Right lobe of liver (tissue), 6 donors: Measurements from ENCODE around the gene TRIM52. TPM values are rescaled to one million over a fixed set of nuclear protein-coding genes. Genes with fewer than 3 reads are reported as not detected.

Experiments
- ATAC-seq, 4 donors: fragments of 200-7000 bp; cut with Tn5 transposase; one replicate each; pipeline ENCODE4 v1.9.1; 2020; ENCODE audit warnings: mild to moderate bottlenecking in 4 of 4, moderate library complexity in 4 of 4
- DNase-seq, 3 donors: peaks; one replicate each; pipeline ENCODE4 v3.0.0-alpha.2; 2020
- H3K27ac ChIP-seq, 3 donors: fragments of 200-600 bp; one replicate each; pipeline ENCODE4 v1.8.0; 2022
- H3K27me3 ChIP-seq, 2 donors: fragments of 200-600 bp; one replicate each; pipeline ENCODE4 v1.8.0; 2022
- H3K36me3 ChIP-seq, 4 donors: fragments of 200-600 bp; sonication (generic) in 1 of 4; one replicate each; pipeline versions ENCODE4 v1.5.1 to v1.8.0; 2017 to 2022; ENCODE audit warnings: control low read depth in 1 of 4
- H3K4me1 ChIP-seq, 4 donors: fragments of 200-600 bp; sonication (generic) in 1 of 4; one replicate each; pipeline versions ENCODE4 v1.5.1 to v1.8.0; 2017 to 2022; ENCODE audit warnings: control low read depth in 1 of 4
- H3K4me3 ChIP-seq, 3 donors: fragments of 200-600 bp; one replicate each; pipeline ENCODE4 v1.8.0; 2022
- H3K9me3 ChIP-seq, 4 donors: fragments of 200-600 bp; sonication (generic) in 1 of 4; one replicate each; pipeline versions ENCODE4 v1.5.1 to v1.8.0; 2017 to 2022; ENCODE audit warnings: control low read depth in 1 of 4
- POLR2A ChIP-seq: fragments of 450-650 bp; IDR thresholded peaks from one replicate; pipeline ENCODE4 v1.6.1; 2017; ENCODE audit warnings: antibody characterized with exemption, mild to moderate bottlenecking
- WGBS: methylation state at CpG from one replicate; pipeline ENCODE4 v1.1.6; 2018; ENCODE audit warnings: low coverage, low lambda C conversion rate; ENCODE audit not compliant: insufficient coverage; ENCODE audit errors: missing lambda C conversion rate; 5-methylcytosine and 5-hydroxymethylcytosine counted together
- intact Hi-C, 2 donors: fragments of 100-400 bp; cut with DNase I; formaldehyde crosslinking; loops; one replicate each; pipeline versions ENCODE4 v1.11.2 to v1.14.1; 2022
- total RNA-seq, 6 experiments: library from RNA; depleted of rRNA in 2 of 6; stranded (reverse); fragments of >200 nt in 2 of 6; fragmentation: NEBNext Ultra II Directional in 3 of 6; extraction: Animal tissue kit (Norgen Biotek cat#: 25700) in 3 of 6; gene quantifications; one replicate each; pipeline versions ENCODE4 v1.1.0 to v1.2.4, GENCODE V29; 2016 to 2023
- TF ChIP-seq, protein P1 (sequence below), 4 donors: fragments of 200-600 bp in 3 of 4; fragments of 450-650 bp in 1 of 4; IDR thresholded peaks; one replicate each; pipeline versions ENCODE4 v1.5.1 to v1.8.0; 2016 to 2022; ENCODE audit warnings: antibody characterized with exemption in 4 of 4, mild to moderate bottlenecking in 2 of 4
- donor health status: DM: no; HTN: yes; CAD: no.
- donor health status: DM: no; HTN: no; CAD: no.
- donor health status: DM: no; HTN: no; CAD: no.
- donor health status: DM: no; HTN: yes; CAD: no.
- donor health status: DM: no; HTN: yes; CAD: no.

Gene TRIM52
- total RNA-seq, 6 experiments from 2014 or later: 2.8 to 6.5 (median 4.6) TPM

DNA sequence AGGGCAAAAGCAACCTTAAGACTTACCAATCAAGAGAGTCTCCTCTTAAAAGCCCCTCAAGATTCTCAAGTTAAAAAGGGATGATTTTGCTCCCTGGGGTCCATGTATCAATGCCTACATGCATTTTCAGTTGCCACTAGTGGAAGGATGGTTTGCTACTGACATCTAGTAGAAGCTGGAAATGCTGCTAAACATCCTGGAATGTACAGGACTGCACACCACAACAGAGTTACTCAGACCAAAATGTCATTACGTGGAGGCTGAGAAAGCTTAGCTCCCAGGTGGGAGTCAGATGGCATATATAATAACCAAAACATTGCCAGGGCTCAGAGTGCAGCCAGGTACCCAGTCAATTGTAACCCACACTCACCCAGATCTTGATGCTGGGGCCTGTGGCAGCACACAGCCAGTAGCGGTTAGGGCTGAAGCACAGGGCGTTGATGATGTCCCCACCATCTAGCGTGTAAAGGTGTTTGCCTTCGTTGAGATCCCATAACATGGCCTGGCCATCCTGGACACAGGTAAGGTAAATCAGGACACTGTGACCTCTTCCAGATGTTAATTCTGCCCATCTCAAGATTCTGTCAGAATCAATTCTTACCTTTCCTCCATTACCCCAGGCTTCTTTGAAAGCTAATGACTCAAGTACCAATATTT lies 23.1 kb downstream of the TRIM52 start:
- Histone ChIP-seq H3K27ac (no peak overlapping the region), H3K4me3 (no peak overlapping the region), H3K9me3 (no peaks in the 10 kb centered on the region), H3K4me1 (peaks cover 0 to 15% (median 5%) of the 10 kb centered on the region in 4 donors), H3K27me3 (no peaks in the 10 kb centered on the region), H3K36me3 (peaks cover 41 to 81% (median 56%) of the 10 kb centered on the region in 4 donors)
- 100% methylated on average over 2 of the region's 5 CpGs for WGBS
- TF ChIP-seq, protein P1, sequence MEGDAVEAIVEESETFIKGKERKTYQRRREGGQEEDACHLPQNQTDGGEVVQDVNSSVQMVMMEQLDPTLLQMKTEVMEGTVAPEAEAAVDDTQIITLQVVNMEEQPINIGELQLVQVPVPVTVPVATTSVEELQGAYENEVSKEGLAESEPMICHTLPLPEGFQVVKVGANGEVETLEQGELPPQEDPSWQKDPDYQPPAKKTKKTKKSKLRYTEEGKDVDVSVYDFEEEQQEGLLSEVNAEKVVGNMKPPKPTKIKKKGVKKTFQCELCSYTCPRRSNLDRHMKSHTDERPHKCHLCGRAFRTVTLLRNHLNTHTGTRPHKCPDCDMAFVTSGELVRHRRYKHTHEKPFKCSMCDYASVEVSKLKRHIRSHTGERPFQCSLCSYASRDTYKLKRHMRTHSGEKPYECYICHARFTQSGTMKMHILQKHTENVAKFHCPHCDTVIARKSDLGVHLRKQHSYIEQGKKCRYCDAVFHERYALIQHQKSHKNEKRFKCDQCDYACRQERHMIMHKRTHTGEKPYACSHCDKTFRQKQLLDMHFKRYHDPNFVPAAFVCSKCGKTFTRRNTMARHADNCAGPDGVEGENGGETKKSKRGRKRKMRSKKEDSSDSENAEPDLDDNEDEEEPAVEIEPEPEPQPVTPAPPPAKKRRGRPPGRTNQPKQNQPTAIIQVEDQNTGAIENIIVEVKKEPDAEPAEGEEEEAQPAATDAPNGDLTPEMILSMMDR (IDR thresholded peaks at IDR 0.05): no peak
- no peak for TF ChIP-seq POLR2A
- no peak for ATAC-seq
- intact Hi-C loops: no loop called here
- DNase-seq: no peak

DNA sequence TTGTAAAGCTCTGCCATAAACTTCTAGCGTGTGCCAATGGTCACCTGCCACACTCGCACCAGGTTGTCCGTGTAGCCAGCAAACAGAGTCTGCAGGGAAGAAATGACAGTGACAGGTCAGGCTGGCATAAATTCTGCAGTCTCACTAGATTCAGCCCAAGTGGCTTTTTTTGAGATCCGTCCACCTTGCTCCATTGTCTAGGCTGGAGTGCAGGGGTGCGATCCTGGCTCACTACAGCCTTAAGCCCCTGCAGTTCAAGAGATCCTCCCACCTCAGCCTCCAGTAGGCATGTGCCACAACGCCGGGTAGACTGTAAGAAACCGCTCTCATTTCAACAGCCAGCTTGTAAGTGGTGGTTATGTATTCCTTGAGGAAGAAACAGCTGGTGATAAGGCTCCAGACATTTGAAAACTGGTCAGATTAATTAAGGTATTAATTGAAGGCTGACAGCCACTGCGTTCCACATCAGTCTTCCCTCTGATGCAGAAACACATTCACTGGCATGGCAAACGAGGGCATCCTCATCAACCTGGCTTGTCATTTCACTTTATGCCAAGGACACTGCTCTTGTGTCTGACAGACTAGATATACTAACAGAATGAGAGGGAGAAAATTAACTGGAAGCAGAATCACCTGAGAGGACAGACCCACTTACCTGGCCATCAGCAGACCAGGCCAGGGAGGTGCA lies 23.8 kb downstream of the TRIM52 start:
- DNase-seq (no peak), ATAC-seq (no peak)
- no peak overlapping the region for H3K27ac ChIP-seq
- peaks cover 41 to 84% (median 56%) of the 10 kb centered on the region in 4 donors for H3K36me3 ChIP-seq
- H3K4me3 ChIP-seq: no peak overlapping the region
- H3K9me3 ChIP-seq: no peaks in the 10 kb centered on the region
- WGBS: 89% methylated on average over 6 of the region's 10 CpGs
- intact Hi-C loops: no loop called here
- H3K27me3 ChIP-seq: no peaks in the 10 kb centered on the region
- TF ChIP-seq, protein P1 (IDR thresholded peaks at IDR 0.05): no peak
- no peak for TF ChIP-seq POLR2A
- H3K4me1 ChIP-seq: peaks cover 0 to 11% (median 3%) of the 10 kb centered on the region in 4 donors

DNA sequence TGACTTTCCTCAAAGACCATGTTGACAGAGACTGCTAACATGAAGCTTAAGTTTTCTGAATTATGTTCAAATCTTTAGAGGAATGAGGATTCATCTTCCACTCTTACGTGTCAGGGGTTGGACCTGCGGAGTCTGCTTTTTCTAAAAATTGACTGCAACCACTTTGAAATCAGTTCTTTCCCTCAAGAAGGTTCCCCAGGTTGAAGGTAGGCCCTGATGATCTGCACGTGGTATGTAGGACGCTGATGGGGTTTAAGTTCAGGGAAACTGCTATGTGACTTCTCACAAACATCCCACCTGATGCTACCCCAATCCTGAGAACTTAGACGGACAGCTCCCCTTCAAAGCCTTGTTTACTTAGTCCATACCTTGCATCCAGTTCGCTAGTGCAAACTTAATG lies 24.5 kb downstream of the TRIM52 start:
- Histone ChIP-seq H3K36me3 (peaks cover 41 to 81% (median 50%) of the 10 kb centered on the region in 4 donors), H3K9me3 (no peaks in the 10 kb centered on the region), H3K4me1 (peaks cover 0 to 5% (median 0%) of the 10 kb centered on the region in 4 donors), H3K27me3 (no peaks in the 10 kb centered on the region), H3K4me3 (no peak overlapping the region), H3K27ac (no peak overlapping the region)
- no peak for ATAC-seq
- WGBS: 81% methylated on average over 6 of the region's 6 CpGs
- no peak for DNase-seq
- intact Hi-C loops: no loop called here
- TF ChIP-seq POLR2A: no peak
- TF ChIP-seq, protein P1 (IDR thresholded peaks at IDR 0.05): no peak

- 95% methylated on average over 4 of the region's 5 CpGs for WGBS
- Histone ChIP-seq H3K4me3 (no peak overlapping the region), H3K27ac (no peak overlapping the region), H3K4me1 (no peaks in the 10 kb centered on the region), H3K36me3 (peaks cover 36 to 81% (median 47%) of the 10 kb centered on the region in 4 donors), H3K27me3 (no peaks in the 10 kb centered on the region), H3K9me3 (no peaks in the 10 kb centered on the region)
- ATAC-seq (no peak), DNase-seq (no peak)
- TF ChIP-seq, protein P1 (IDR thresholded peaks at IDR 0.05): no peak
- TF ChIP-seq POLR2A: no peak
- intact Hi-C loops: no loop called here
Observed at GRCh38 chr5:181235689-181236366, 25.1 kb downstream of the TRIM52 start.
